ENCODE data around the gene PSRC1.

The PSRC1 gene

DNA sequence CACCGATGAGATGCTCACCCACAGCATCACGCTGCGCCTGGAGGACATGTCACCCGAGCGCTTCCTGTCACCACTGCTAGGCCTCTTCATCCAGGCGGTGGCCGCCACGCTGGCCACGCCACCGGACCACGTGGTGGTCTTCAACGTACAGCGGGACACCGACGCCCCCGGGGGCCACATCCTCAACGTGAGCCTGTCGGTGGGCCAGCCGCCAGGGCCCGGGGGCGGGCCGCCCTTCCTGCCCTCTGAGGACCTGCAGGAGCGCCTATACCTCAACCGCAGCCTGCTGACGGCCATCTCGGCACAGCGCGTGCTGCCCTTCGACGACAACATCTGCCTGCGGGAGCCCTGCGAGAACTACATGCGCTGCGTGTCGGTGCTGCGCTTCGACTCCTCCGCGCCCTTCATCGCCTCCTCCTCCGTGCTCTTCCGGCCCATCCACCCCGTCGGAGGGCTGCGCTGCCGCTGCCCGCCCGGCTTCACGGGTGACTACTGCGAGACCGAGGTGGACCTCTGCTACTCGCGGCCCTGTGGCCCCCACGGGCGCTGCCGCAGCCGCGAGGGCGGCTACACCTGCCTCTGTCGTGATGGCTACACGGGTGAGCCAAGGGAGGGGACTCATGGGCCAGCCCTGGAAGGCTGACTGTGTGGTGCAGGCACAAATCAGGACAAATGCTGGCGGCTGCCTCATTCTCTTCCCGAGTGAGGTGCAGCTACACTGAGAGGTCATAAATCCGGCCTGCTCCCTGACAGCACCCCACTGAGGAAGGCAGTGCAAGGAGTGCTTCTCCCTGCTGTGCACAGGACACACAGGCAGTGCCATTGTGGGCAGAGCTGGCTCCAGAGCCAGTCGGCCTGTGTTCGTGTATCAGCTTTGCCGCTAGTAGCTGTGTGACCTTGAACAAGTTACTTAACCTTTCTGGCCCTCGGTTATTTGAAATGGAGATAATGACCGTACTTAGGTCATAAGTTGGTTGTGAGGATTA lies 24.2 kb downstream of the PSRC1 start:
- no peak for DNase-seq (ENCODE audit: low spot score)

DNA sequence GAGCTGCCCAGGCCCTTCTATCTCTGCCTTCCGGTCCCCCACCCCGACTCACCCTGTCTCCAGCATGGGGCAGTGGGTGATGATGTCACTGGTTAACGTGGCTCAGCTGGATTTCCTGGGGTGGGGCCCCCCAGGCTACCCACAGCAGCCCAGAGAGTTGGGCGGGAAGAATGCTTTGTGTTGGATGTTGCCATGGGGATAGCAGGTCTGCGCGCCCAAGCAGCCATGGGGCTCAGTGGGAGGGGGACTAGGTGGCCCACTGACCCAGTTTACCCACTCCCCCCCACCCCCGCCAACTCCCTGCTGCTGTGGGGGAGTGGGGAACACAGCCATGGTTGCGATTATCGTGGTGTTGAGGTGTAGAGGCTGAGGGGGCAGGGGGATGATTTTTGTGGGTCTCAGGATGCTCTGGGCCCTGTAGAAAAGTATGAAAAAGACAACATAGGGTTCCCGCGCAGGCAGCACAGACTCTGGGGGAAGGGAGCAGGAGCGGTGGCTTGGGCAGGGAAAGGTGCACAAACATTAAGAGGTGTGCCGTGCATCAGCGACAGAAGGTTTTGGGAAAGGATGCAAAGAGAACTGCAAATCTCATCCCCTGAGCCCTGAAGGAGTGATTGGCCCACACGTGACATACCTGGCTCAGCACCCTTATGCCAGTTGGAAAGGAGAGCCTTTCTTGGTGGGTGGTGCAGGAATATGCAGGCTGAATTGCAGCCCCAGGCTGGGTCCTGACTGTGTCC lies 25.1 kb downstream of the PSRC1 start:
- DNase-seq (ENCODE audit: low spot score): no peak

DNA sequence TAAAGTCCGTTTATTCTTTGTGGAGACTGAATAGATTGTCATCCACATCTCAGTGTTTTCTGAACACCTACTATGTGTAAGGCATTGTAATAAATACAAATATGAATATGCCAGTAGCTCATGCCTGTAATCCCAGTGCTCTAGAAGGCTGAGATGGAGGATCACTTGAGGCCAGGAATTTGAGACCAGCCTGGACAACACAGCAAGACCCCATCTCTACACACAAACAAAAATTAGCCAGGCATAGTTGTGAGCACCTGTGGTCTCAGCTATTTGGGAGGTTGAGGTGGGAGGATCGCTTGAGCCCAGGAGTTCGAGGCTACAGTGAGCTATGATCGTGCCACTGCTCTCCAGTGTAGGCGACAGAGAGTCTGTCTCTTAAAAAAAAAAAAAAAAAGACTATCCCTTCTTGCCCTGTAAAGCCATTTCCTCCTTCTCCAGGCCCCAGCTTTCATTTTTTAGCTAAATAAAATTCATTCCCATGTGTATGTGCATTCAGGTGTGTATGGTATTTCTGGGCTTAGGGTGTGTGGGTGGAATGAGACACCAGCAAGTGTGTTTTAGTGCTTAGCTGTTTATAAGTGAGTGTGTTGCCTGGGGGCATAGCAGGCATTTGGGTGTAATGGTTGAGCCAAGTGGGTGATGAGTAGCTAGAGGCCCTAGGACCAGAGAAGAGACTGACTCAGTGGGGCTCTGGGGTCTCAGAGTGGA lies 25.8 kb downstream of the PSRC1 start:
- no peak for DNase-seq (ENCODE audit: low spot score)

DNA sequence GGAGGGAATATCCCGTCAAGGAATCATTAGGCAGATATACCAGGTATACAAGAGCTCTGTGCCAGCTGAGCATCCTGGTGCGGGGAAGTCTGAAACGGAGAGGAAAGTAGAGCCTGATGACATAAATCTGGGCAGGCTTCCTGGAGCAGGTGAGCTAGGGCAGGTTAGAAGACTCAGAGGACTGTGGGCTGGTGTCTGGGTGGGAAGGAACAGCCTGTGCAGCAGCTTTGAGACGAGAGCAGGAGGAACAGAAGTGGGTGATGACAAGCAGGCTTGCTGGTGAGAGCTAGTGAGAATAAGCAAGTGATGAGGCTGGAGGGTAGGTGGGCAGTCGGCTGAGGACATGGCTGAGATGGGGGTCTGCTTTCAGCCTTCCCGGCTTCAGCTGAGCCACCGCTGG lies 26.9 kb downstream of the PSRC1 start:
- no peak for DNase-seq (ENCODE audit: low spot score)

DNA sequence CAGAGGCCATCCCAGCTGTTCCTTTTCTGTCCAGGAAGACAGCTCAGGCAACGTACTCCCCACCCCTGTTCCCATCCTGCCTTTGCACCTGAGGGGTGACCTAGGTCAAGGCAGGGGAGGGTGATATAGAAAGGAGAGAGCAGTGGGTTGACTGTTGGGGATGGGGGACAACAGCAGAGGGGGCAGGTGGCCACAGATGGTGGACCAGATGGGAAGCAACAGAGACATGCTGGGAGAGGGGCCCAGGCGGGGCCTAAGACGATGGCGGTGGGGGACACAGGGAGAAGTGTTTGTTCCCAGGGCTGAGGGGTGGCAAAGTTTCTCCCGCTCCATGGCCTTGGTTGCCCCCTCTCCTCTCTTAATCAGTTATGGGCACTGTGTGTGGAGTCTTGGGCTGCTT lies 27.3 kb downstream of the PSRC1 start:
- no peak for DNase-seq (ENCODE audit: low spot score)

DNA sequence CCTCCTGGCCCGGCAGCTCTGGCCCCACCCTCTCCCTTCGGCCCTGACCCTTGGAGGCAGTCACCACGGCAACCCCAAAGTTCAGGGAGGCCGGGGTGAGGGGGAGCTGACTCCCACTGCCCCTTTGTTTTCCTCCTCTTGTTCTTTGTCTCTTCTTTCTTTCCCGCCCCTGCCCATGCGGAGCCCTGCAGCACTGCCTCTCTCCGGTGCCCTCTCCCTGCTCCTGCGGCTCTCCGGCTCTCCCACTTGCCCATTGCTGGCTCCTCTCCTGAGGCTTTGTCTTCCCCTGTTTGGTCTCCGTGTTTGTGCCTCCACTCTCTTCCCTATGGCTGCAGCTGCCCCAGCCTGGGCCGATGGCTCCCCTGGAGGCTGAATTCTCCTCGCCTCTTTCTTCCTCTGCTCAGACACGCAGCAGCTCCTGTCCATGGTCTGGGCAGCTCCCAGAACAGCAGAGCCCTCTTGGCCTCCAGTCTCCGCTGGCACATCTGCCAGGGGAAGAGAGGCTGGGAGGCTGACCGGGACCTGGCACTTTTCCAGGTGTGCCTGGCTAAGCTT lies 27.8 kb downstream of the PSRC1 start:
- DNase-seq (ENCODE audit: low spot score): no peak

DNA sequence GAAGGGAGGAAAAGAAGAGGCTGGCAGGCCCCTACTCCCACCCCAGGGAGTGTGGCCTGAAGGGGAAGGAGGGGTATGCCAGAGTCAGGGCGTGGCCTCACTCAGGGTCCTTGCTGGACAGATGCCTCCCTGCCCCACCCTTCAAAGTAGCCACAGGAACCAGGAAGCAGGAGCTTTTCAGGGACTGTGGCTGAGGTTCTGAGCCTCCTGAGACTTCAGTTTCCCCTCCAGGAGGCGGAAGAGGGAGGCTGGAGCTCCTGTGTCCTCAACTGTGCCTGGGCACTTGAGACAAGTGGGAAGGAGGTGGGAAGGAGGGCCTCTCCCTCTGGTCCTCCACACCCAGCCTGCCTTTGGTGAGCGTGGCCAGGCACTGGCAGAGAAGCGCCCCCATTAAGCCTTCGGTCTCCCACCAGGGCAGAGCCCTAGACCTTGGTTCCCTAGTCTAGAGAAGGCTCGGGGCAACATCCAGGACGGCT lies 28.3 kb downstream of the PSRC1 start:
- no peak for DNase-seq (ENCODE audit: low spot score)

- no peak for DNase-seq (ENCODE audit: low spot score)
Measured at GRCh38 chr1:109253803-109254620, 28.9 kb downstream of the PSRC1 start.

- DNase-seq (ENCODE audit: low spot score): peak; percentile 83
Measured at GRCh38 chr1:109252893-109253802, 29.8 kb downstream of the PSRC1 start.

DNA sequence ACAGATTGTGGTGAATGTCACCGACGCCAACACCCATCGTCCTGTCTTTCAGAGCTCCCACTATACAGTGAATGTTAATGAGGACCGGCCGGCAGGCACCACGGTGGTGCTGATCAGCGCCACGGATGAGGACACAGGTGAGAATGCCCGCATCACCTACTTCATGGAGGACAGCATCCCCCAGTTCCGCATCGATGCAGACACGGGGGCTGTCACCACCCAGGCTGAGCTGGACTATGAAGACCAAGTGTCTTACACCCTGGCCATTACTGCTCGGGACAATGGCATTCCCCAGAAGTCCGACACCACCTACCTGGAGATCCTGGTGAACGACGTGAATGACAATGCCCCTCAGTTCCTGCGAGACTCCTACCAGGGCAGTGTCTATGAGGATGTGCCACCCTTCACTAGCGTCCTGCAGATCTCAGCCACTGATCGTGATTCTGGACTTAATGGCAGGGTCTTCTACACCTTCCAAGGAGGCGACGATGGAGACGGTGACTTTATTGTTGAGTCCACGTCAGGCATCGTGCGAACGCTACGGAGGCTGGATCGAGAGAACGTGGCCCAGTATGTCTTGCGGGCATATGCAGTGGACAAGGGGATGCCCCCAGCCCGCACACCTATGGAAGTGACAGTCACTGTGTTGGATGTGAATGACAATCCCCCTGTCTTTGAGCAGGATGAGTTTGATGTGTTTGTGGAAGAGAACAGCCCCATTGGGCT lies 30.6 kb downstream of the PSRC1 start:
- DNase-seq (ENCODE audit: low spot score): no peak

GRCh38 chr1:109251277-109252166 lies 31.4 kb downstream of the PSRC1 start:
- DNase-seq (ENCODE audit: low spot score): no peak

GRCh38 chr1:109250454-109251276 lies 32.3 kb downstream of the PSRC1 start:
- DNase-seq (ENCODE audit: low spot score): no peak

- no peak for DNase-seq (ENCODE audit: low spot score)
Measured at GRCh38 chr1:109249654-109250401, 33.1 kb downstream of the PSRC1 start.

GRCh38 chr1:109248797-109249629 lies 33.9 kb downstream of the PSRC1 start, which contains the start of gene CELSR2:
TSS of gene CELSR2 (plus strand) at chr1:109249539. CDS start at chr1:109250080, 541 bp downstream.
- no peak for DNase-seq (ENCODE audit: low spot score)

- DNase-seq (ENCODE audit: low spot score): no peak
Measured at GRCh38 chr1:109248444-109248796, 34.5 kb downstream of the PSRC1 start.
